ENCODE results near the gene ZNF605.
"Not testable (repeated sequence)": the region's sequence is repeated elsewhere in the genome, so short reads cannot be mapped to it uniquely, and the experiment has no call there.

ZNF605 gene

GRCh38 chr12:132909030-132909368 lies 47.1 kb downstream of the ZNF605 start:
- no peak for TF ChIP-seq ZFX (IDR thresholded peaks at IDR 0.05)
- TF ChIP-seq, protein P1, sequence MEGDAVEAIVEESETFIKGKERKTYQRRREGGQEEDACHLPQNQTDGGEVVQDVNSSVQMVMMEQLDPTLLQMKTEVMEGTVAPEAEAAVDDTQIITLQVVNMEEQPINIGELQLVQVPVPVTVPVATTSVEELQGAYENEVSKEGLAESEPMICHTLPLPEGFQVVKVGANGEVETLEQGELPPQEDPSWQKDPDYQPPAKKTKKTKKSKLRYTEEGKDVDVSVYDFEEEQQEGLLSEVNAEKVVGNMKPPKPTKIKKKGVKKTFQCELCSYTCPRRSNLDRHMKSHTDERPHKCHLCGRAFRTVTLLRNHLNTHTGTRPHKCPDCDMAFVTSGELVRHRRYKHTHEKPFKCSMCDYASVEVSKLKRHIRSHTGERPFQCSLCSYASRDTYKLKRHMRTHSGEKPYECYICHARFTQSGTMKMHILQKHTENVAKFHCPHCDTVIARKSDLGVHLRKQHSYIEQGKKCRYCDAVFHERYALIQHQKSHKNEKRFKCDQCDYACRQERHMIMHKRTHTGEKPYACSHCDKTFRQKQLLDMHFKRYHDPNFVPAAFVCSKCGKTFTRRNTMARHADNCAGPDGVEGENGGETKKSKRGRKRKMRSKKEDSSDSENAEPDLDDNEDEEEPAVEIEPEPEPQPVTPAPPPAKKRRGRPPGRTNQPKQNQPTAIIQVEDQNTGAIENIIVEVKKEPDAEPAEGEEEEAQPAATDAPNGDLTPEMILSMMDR (conservative IDR thresholded peaks at IDR 0.05), result no peak

GRCh38 chr12:132908145-132909029 lies 47.7 kb downstream of the ZNF605 start:
- H3K27ac ChIP-seq, result peak overlapping the region; percentile 28; the same call in 1 of the 2 replicates
- TF ChIP-seq, protein P1 (conservative IDR thresholded peaks at IDR 0.05), result no peak
- TF ChIP-seq ZFX (IDR thresholded peaks at IDR 0.05), result no peak

More at GRCh38 chr12:132909030-132909368, 47.1 kb downstream of the ZNF605 start:
- H3K27ac ChIP-seq, result peak overlapping the region; percentile 28; the same call in 1 of the 2 replicates

DNA sequence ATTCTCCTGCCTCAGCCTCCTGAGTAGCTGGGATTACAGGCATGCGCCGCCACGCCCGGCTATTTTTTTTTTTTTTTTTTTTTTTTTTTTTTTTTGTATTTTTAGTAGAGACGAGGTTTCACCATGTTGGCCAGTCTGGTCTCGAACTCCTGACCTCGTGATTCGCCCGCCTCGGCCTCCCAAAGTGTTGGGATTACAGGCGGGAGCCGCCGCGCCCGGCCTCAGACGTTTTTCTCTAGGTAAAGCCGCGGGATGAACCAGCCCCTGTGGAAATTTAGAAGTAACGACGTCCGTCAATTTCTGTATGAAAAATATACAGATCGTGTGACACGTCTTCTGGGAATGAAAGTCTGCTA lies 48.3 kb downstream of the ZNF605 start:
- not testable (repeated sequence) for H3K27ac ChIP-seq

DNA sequence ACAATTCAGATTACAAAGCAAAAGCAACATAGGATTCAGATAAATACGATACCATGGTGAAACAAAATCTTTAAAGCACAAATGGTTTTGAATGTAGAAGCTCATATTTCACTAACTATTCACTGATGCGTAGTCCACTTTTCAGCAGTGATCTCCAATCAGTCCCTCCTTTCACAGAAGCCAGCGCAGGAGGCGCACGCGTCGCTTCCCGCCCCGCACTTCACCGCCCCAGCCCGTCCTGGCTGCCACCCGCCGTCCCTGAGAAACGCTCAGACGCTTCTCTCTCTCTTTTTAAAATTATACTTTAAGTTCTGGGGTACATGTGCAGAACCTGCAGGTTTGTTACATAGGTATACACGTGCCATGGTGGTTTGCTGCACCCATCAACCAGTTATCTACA lies 48.9 kb downstream of the ZNF605 start:
- TF ChIP-seq ZFX (IDR thresholded peaks at IDR 0.05), result no peak
- TF ChIP-seq, protein P1 (conservative IDR thresholded peaks at IDR 0.05), result no peak
- H3K27ac ChIP-seq, result no peak overlapping the region

- H3K27ac ChIP-seq, result no peak overlapping the region
- TF ChIP-seq ZFX (IDR thresholded peaks at IDR 0.05), result no peak
- TF ChIP-seq, protein P1 (conservative IDR thresholded peaks at IDR 0.05), result peak; percentile 71
These were observed 51.3 kb downstream of the ZNF605 start for GRCh38 chr12:132904718-132905328.

DNA sequence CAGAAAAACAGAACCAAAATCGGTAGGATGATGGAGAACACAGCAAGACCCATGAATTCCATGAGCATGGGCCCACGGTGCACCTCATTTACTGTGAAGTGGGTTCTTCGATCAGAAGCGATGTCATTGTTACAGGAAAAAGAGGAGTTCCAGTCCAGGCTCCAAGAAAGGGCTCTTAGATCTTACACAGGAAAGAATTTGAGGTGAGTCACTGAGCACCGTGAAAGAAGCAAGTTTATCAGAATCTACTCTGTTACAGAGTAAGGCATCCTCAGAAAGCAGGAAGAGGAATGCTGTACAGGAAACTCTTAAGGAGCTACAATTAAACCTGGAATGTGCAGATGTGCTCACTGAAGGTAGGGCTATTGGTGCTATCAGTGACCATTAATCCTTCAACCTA lies 57.1 kb downstream of the ZNF605 start:
- TF ChIP-seq ZFX (IDR thresholded peaks at IDR 0.05), result no peak
- TF ChIP-seq, protein P1 (conservative IDR thresholded peaks at IDR 0.05), result no peak

GRCh38 chr12:132888852-132889251 lies 67.3 kb downstream of the ZNF605 start:
- TF ChIP-seq ZFX (IDR thresholded peaks at IDR 0.05), result no peak
- TF ChIP-seq, protein P1 (conservative IDR thresholded peaks at IDR 0.05), result no peak
- H3K27ac ChIP-seq, result no peak overlapping the region

More for the DNA sequence above, 57.1 kb downstream of the ZNF605 start:
- H3K27ac ChIP-seq, result no peak overlapping the region

All from C4-2B (cell line).